Hepatocyte (in vitro differentiated cells): ENCODE results near the gene CTXN2.

ENCODE experiments used
- EZH2 ChIP-seq: fragments of 200-600 bp; sonication (generic); IDR thresholded peaks from 2 replicates; pipeline ENCODE4 v1.6.1; 2016; ENCODE audit warnings: antibody characterized with exemption, mild to moderate bottlenecking, borderline replicate concordance
- EZH2phosphoT487 ChIP-seq: fragments of 200-600 bp; sonication (generic); IDR thresholded peaks from one replicate; pipeline ENCODE4 v1.6.1; 2018; ENCODE audit warnings: antibody characterized with exemption, mild to moderate bottlenecking, low read depth, moderate library complexity; ENCODE audit not compliant: unreplicated experiment, severe bottlenecking

- TF ChIP-seq EZH2: no peak
- TF ChIP-seq EZH2phosphoT487: no peak
Observed at GRCh38 chr15:48147358-48147757, 44.1 kb upstream of the CTXN2 start.
